CD14-positive monocyte (primary cell): ENCODE results near the gene KCNJ18. TPM values are rescaled to one million over a fixed set of nuclear protein-coding genes. Genes with fewer than 3 reads are reported as not detected.
"Not testable (repeated sequence)": the region's sequence is repeated elsewhere in the genome, so short reads cannot be mapped to it uniquely, and the experiment has no call there.

ENCODE experiments used
- DNase-seq, 3 donors: peaks; one replicate each; pipeline ENCODE4 v3.0.0-alpha.2; 2011 to 2022
- H2AFZ ChIP-seq: 2 replicates; pipeline ENCODE4 v1.6.0; 2012; ENCODE audit warnings: mild to moderate bottlenecking, low read depth, low read length, inconsistent platforms; ENCODE audit not compliant: insufficient read depth, poor library complexity, severe bottlenecking
- H3K27ac ChIP-seq, 2 donors: 1 replicate in 1 of 2; 2 replicates in 1 of 2; pipeline ENCODE4 v1.5.1; 2012 to 2013; ENCODE audit warnings: low read length in 2 of 2, control low read depth in 1 of 2, inconsistent platforms in 1 of 2, low read depth in 1 of 2, mild to moderate bottlenecking in 1 of 2
- H3K27me3 ChIP-seq, 2 donors: one replicate each; pipeline versions ENCODE4 v1.6.0 to v1.6.1; 2011 to 2013; ENCODE audit warnings: low read length in 2 of 2; ENCODE audit not compliant: control insufficient read depth in 2 of 2, insufficient read depth in 2 of 2
- H3K36me3 ChIP-seq, 2 donors: replicated peaks in 1 of 2; 1 replicate in 1 of 2; 2 replicates in 1 of 2; pipeline versions ENCODE4 v1.5.1 to v1.6.1; 2012 to 2013; ENCODE audit warnings: low read length in 2 of 2, control low read depth in 1 of 2, inconsistent platforms in 1 of 2, mild to moderate bottlenecking in 1 of 2; ENCODE audit not compliant: insufficient read depth in 2 of 2, control insufficient read depth in 1 of 2
- H3K4me1 ChIP-seq, 2 donors: 1 replicate in 1 of 2; 2 replicates in 1 of 2; pipeline versions ENCODE4 v1.5.1 to v1.6.1; 2012 to 2013; ENCODE audit warnings: low read length in 2 of 2, control low read depth in 1 of 2, inconsistent platforms in 1 of 2, mild to moderate bottlenecking in 1 of 2, moderate library complexity in 1 of 2; ENCODE audit not compliant: insufficient read depth in 2 of 2, control insufficient read depth in 1 of 2
- H3K4me2 ChIP-seq: replicated peaks from 2 replicates; pipeline ENCODE3; 2012; ENCODE audit warnings: low read length, moderate library complexity, mild to moderate bottlenecking; ENCODE audit not compliant: poor library complexity, severe bottlenecking; ENCODE audit errors: extremely low read depth
- H3K4me3 ChIP-seq, 3 experiments: fragments of 200-600 bp in 1 of 3; sonication (generic) in 1 of 3; replicated peaks in 1 of 3; 1 replicate in 2 of 3; 2 replicates in 1 of 3; pipeline ENCODE4 v1.5.1; 2011 to 2013; ENCODE audit warnings: low read length in 3 of 3, mild to moderate bottlenecking in 3 of 3, control low read depth in 2 of 3, low read depth in 2 of 3, inconsistent platforms in 1 of 3, moderate library complexity in 1 of 3
- H3K79me2 ChIP-seq: 2 replicates; pipeline ENCODE4 v1.6.0; 2012; ENCODE audit warnings: mild to moderate bottlenecking, control low read depth, inconsistent platforms, low read length, moderate library complexity; ENCODE audit not compliant: insufficient read depth
- H3K9ac ChIP-seq: 2 replicates; pipeline ENCODE4 v1.6.0; 2017; ENCODE audit warnings: low read length, mild to moderate bottlenecking; ENCODE audit not compliant: insufficient read depth, poor library complexity, severe bottlenecking
- H3K9me3 ChIP-seq, 2 donors: replicated peaks in 1 of 2; 1 replicate in 1 of 2; 2 replicates in 1 of 2; pipeline versions ENCODE4 v1.5.1 to v1.6.1; 2012 to 2013; ENCODE audit warnings: low read length in 2 of 2, control low read depth in 1 of 2; ENCODE audit not compliant: control insufficient read depth in 1 of 2, insufficient read depth in 1 of 2
- H4K20me1 ChIP-seq: 2 replicates; pipeline ENCODE4 v1.6.0; 2012; ENCODE audit warnings: mild to moderate bottlenecking, low read length, control low read depth, moderate library complexity; ENCODE audit not compliant: insufficient read depth
- H3K27ac Mint-ChIP-seq, 7 donors: one replicate each; pipeline ENCODE4 v1.8.0; 2020; ENCODE audit warnings: mild to moderate bottlenecking in 7 of 7, mixed read lengths in 7 of 7, moderate library complexity in 6 of 7, inconsistent platforms in 2 of 7
- H3K27me3 Mint-ChIP-seq, 3 donors: one replicate each; pipeline ENCODE4 v1.8.0; 2021 to 2022; ENCODE audit warnings: low read depth in 3 of 3, mild to moderate bottlenecking in 3 of 3, mixed read lengths in 3 of 3, moderate library complexity in 3 of 3, inconsistent platforms in 1 of 3
- H3K36me3 Mint-ChIP-seq, 2 donors: one replicate each; pipeline ENCODE4 v1.8.0; 2020; ENCODE audit warnings: mixed read lengths in 2 of 2, inconsistent platforms in 1 of 2, mild to moderate bottlenecking in 1 of 2
- H3K4me1 Mint-ChIP-seq: one replicate; pipeline ENCODE4 v1.8.0; 2020; ENCODE audit warnings: mild to moderate bottlenecking, mixed read lengths
- H3K4me3 Mint-ChIP-seq, 2 donors: one replicate each; pipeline ENCODE4 v1.8.0; 2020; ENCODE audit warnings: mild to moderate bottlenecking in 2 of 2, mixed read lengths in 2 of 2, moderate library complexity in 1 of 2
- H3K9me3 Mint-ChIP-seq, 7 donors: one replicate each; pipeline ENCODE4 v1.8.0; 2020 to 2022; ENCODE audit warnings: mixed read lengths in 7 of 7, mild to moderate bottlenecking in 6 of 7, moderate library complexity in 6 of 7, inconsistent platforms in 2 of 7
- WGBS: methylation state at CpG from one replicate; pipeline ENCODE4 v1.1.5; 2013; ENCODE audit warnings: missing lambda C conversion rate; ENCODE audit not compliant: insufficient coverage; 5-methylcytosine and 5-hydroxymethylcytosine counted together
- intact Hi-C, 2 donors: fragments of 100-400 bp; cut with micrococcal nuclease; formaldehyde crosslinking; loops; one replicate each; pipeline versions ENCODE4 v1.15.0 to v1.15.1; 2023
- polyA plus RNA-seq, 3 donors: library from polyadenylated mRNA; depleted of rRNA in 1 of 3; unstranded in 2 of 3; stranded (reverse) in 1 of 3; fragments of 300-500 nt in 2 of 3; fragments of >200 nt in 1 of 3; fragmentation: Illumina TruSeq in 2 of 3; gene quantifications; 1 replicate in 2 of 3; 2 replicates in 1 of 3; pipeline ENCODE4 v1.2.3, GENCODE V29; 2012 to 2021

KCNJ18 gene
- polyA plus RNA-seq, 3 donors = not detected

GRCh38 chr17:21653211-21653610, 39.1 kb upstream of the KCNJ18 start:
- H3K36me3 Mint-ChIP-seq, intact Hi-C loops, H2AFZ ChIP-seq, DNase-seq, H3K4me3 Mint-ChIP-seq, H3K4me3 ChIP-seq, H3K27me3 Mint-ChIP-seq, H3K27ac Mint-ChIP-seq, H3K79me2 ChIP-seq, H3K4me1 Mint-ChIP-seq, H3K27me3 ChIP-seq, H3K4me1 ChIP-seq, H3K9ac ChIP-seq, H3K27ac ChIP-seq, H3K4me2 ChIP-seq, H3K36me3 ChIP-seq, H4K20me1 ChIP-seq: not testable (repeated sequence)
- H3K9me3 Mint-ChIP-seq = peaks cover 2 to 13% (median 4%) of the 10 kb centered on the region in 7 donors
- peaks cover 0 to 14% of the 10 kb centered on the region in 2 donors for H3K9me3 ChIP-seq
- WGBS = 90% methylated on average over 2 of the region's 10 CpGs

DNA sequence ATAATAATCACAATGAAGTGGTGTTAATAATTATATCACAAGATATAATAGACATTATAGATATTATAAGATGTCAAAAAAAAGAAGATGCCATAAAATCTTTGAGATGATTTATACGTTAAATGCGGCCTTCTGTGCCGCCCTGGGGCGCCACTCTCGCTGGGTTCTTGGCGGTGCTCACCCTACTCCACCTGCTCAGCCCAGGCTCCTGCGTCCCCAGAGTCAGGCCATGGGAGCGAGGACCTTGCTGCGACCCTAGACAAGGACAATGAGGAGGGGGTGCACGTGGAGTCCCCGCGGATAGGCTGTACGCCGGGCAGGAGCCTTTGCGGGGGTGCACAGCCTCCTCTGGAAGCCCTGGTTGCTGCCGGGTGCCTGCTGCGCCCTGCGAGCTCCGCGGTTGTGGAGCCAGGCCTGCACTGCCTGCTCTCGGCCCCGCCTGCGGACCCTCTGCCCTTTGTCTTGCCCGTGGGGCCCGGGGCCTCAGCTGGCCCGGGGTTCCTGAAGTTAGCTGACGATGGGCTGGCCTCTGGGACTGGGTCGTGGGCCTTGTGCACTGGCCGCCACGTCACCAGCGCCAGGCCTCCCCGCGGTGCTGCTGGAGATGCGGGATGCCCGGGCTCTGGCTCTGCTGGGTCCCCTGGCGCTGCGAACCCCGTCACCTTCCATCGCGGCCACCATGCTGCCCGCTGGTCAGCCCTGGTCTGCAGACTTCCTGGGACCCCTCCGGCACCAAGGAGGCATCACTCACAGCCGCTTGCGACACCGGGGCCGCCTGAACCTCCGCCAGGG, 35.6 kb upstream of the KCNJ18 start:
- H3K36me3 Mint-ChIP-seq, H3K4me1 ChIP-seq, H3K36me3 ChIP-seq, H3K27ac ChIP-seq, H3K4me2 ChIP-seq, H3K27me3 Mint-ChIP-seq, H3K27ac Mint-ChIP-seq, H3K27me3 ChIP-seq, H3K4me3 ChIP-seq, intact Hi-C loops, H2AFZ ChIP-seq, H3K9ac ChIP-seq, H3K79me2 ChIP-seq, DNase-seq, H4K20me1 ChIP-seq, H3K4me3 Mint-ChIP-seq, H3K4me1 Mint-ChIP-seq: not testable (repeated sequence)
- peaks cover 4 to 12% of the 10 kb centered on the region in 2 donors for H3K9me3 ChIP-seq
- 56% methylated on average over 35 of the region's 47 CpGs for WGBS
- peaks cover 2 to 10% (median 5%) of the 10 kb centered on the region in 7 donors for H3K9me3 Mint-ChIP-seq

- H3K4me1 ChIP-seq, H3K79me2 ChIP-seq, H3K4me2 ChIP-seq, H3K4me1 Mint-ChIP-seq, H3K27ac Mint-ChIP-seq, H3K27ac ChIP-seq, H3K9ac ChIP-seq, H4K20me1 ChIP-seq, H2AFZ ChIP-seq, H3K27me3 Mint-ChIP-seq, H3K36me3 Mint-ChIP-seq, H3K36me3 ChIP-seq, H3K9me3 Mint-ChIP-seq, H3K27me3 ChIP-seq, DNase-seq, intact Hi-C loops, H3K4me3 ChIP-seq, H3K4me3 Mint-ChIP-seq: not testable (repeated sequence)
- 56% methylated on average over 4 of the region's 7 CpGs for WGBS
- peaks cover 4 to 13% of the 10 kb centered on the region in 2 donors for H3K9me3 ChIP-seq
Observed at GRCh38 chr17:21659635-21660034, 32.7 kb upstream of the KCNJ18 start.

DNA sequence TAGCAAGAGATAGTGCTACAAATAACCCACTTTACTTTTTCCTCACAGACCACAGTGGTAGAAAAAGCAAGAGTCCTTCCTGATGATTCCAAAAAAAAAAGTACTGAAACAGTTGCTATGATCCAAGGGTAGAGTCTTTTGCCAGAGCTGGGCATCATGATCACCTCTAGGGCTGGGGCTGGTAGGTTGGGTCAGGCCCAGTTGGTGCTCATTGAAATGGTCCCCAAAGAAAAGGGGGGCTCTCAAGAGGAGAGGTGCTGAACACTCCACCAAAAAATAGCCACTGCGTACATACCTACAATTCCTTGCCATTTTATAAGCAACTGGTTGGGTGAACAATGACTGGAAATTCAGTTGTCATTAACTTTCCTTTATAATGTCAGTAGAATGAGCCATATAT, 30.9 kb upstream of the KCNJ18 start:
- H2AFZ ChIP-seq, H3K4me1 ChIP-seq, H3K27ac ChIP-seq, H3K79me2 ChIP-seq, H3K36me3 ChIP-seq, H3K4me3 Mint-ChIP-seq, intact Hi-C loops, H3K4me2 ChIP-seq, H3K9ac ChIP-seq, H3K36me3 Mint-ChIP-seq, H3K4me3 ChIP-seq, H3K27ac Mint-ChIP-seq, DNase-seq, H3K27me3 ChIP-seq, H4K20me1 ChIP-seq, H3K4me1 Mint-ChIP-seq, H3K27me3 Mint-ChIP-seq: not testable (repeated sequence)
- no CpG with 5 or more reads among the region's 1 CpG for WGBS
- peaks cover 8 to 17% (median 11%) of the 10 kb centered on the region in 7 donors for H3K9me3 Mint-ChIP-seq
- peaks cover 11 to 15% of the 10 kb centered on the region in 2 donors for H3K9me3 ChIP-seq
